ENCODE measurements around the gene GPRIN3. TPM values are rescaled to one million over a fixed set of nuclear protein-coding genes. Genes with fewer than 3 reads are reported as not detected.

GPRIN3 gene
- total RNA-seq (2021; ENCODE audit: unreplicated experiment) (0.39 TPM), Bru-seq, nascent RNA (percentile 20 among the genes with signal in this experiment), BruChase-seq, experiment 1, labeled RNA remaining after a 6-hour chase (percentile 25 among the genes with signal in this experiment), BruChase-seq, experiment 2, labeled RNA remaining after a 2-hour chase (percentile 27 among the genes with signal in this experiment)
- polyA plus RNA-seq (2012): 0.05 and 0.12 TPM in 2 replicates
- long read RNA-seq, full-length matches to known transcripts: 3 of 3 reads
- long read RNA-seq, partial matches to known transcripts: 0 of 3 reads
- long read RNA-seq, other reads (novel, unspliced or antisense): 0 of 3 reads

- Histone ChIP-seq H2AFZ (ENCODE audit: low read depth, low read length, poor library complexity, severe bottlenecking) (peak within 1 kb of the TSS; percentile 78), H3K4me3 (replicated peaks in 1 of 2; ENCODE audit: low read depth in 1 of 2, low read length in 2 of 2) (peak within 1 kb of the TSS; percentile 45 to 59)
- BruUV-seq (replicated peaks): no TSS peak
Observed at GRCh38 chr4:89307446-89308160, at the start of gene GPRIN3. Gene GPRIN3 (minus strand): TSS chr4:89307800. CDS start chr4:89250110, 57,690 bp downstream.

More at GRCh38 chr4:89307446-89308160, at the start of gene GPRIN3:
- ChIA-PET CTCF (no interaction called here), POLR2A (no interaction called here), RAD21 (ENCODE audit: low non-redundant PET in 1 of 2, low total read pairs in 2 of 2, uncharacterized antibody in 2 of 2, unreplicated experiment in 2 of 2) (no interaction called here)
- Histone ChIP-seq H3K4me2 (ENCODE audit: low read length) (peak within 1 kb of the TSS; percentile 79), H4K20me1 (ENCODE audit: insufficient read depth) (no peaks in the 10 kb centered on the region), H3K4me1 (ENCODE audit: control insufficient read depth in 1 of 2, insufficient read depth in 2 of 2, low read length in 2 of 2) (peaks cover 0 to 6% of the 10 kb centered on the region in 2 experiments; a peak in 1 of 4 replicates), H3K36me3 (ENCODE audit: control insufficient read depth in 1 of 2, insufficient read depth in 2 of 2, low read length in 2 of 2) (no peaks in the 10 kb centered on the region), H3K79me2 (ENCODE audit: insufficient read depth, low read length) (no peaks in the 10 kb centered on the region), H3K9ac (ENCODE audit: low read length) (peak within 1 kb of the TSS; percentile 19; the same call in 1 of the 2 replicates), H3K27me3 (ENCODE audit: insufficient read depth, low read length) (no peaks in the 10 kb centered on the region), H3K9me3 (ENCODE audit: control insufficient read depth in 1 of 2, insufficient read depth in 1 of 2, low read depth in 1 of 2, low read length in 2 of 2) (no peaks in the 10 kb centered on the region), H3K27ac (ENCODE audit: low read depth, low read length) (no peak within 1 kb of the TSS; the same call in 1 of the 2 replicates), H3K9me2 (ENCODE audit: insufficient read depth) (no peaks in the 10 kb centered on the region)
- no peak for DNase-seq (ENCODE audit: low read depth, low spot score)
- ATAC-seq: peak; percentile 86
- intact Hi-C loops (cut with micrococcal nuclease): no loop called here
- TF ChIP-seq ELF1 (IDR thresholded peaks at IDR 0.05; ENCODE audit: borderline replicate concordance, low read depth): no peak
- no peak for TF ChIP-seq EZH2phosphoT487 (IDR thresholded peaks at IDR 0.05; ENCODE audit: borderline replicate concordance)
- TF ChIP-seq CEBPB (IDR thresholded peaks at IDR 0.05; ENCODE audit: low read depth): no peak
- TF ChIP-seq CTCF (IDR thresholded peaks at IDR 0.05 in 2 of 3, conservative IDR thresholded peaks at IDR 0.05 in 1 of 3; ENCODE audit: borderline replicate concordance in 1 of 3, insufficient read depth in 1 of 3, low read depth in 2 of 3, low read length in 2 of 3): no peak
- no peak for TF ChIP-seq YY1 (IDR thresholded peaks at IDR 0.05; ENCODE audit: extremely low read depth, insufficient replicate concordance, low read depth, low read length)
- no peak for TF ChIP-seq SP1 (IDR thresholded peaks at IDR 0.05; ENCODE audit: low read depth)

Measured in HCT116 (cell line).